Transverse colon (tissue), 4 donors: ENCODE results near the gene GAS2L1. TPM values are rescaled to one million over a fixed set of nuclear protein-coding genes. Genes with fewer than 3 reads are reported as not detected.

ENCODE experiments used
- DNase-seq: peaks from one replicate; pipeline ENCODE4 v3.0.0-alpha.2; 2019
- H3K27ac ChIP-seq, 4 donors: fragments of 200-600 bp; sonication (generic); 2 replicates each; pipeline ENCODE4 v1.5.1; 2016 to 2018; ENCODE audit warnings: inconsistent platforms in 4 of 4
- H3K27me3 ChIP-seq: fragments of 200-600 bp; sonication (generic); 2 replicates; pipeline ENCODE4 v1.5.1; 2017; ENCODE audit warnings: inconsistent platforms
- H3K36me3 ChIP-seq, 4 donors: fragments of 200-600 bp; sonication (generic); 2 replicates each; pipeline ENCODE4 v1.5.1; 2017 to 2019; ENCODE audit warnings: inconsistent platforms in 4 of 4
- H3K4me1 ChIP-seq, 4 donors: fragments of 200-600 bp; sonication (generic); 2 replicates each; pipeline ENCODE4 v1.5.1; 2017 to 2020; ENCODE audit warnings: inconsistent platforms in 4 of 4
- H3K4me3 ChIP-seq, 4 donors: fragments of 200-600 bp; sonication (generic); 1 replicate in 1 of 4; 2 replicates in 3 of 4; pipeline versions ENCODE4 v1.5.1 to v1.6.1; 2017 to 2019; ENCODE audit warnings: inconsistent platforms in 4 of 4
- H3K9me3 ChIP-seq, 2 donors: fragments of 200-600 bp; sonication (generic); 2 replicates each; pipeline ENCODE4 v1.5.1; 2017 to 2019; ENCODE audit warnings: inconsistent platforms in 2 of 2
- EP300 ChIP-seq: sonication (generic); formaldehyde crosslinking; IDR thresholded peaks from one replicate; pipeline ENCODE4 v1.6.1; 2017; ENCODE audit warnings: antibody characterized with exemption, low read depth
- POLR2A ChIP-seq: fragments of 450-650 bp; IDR thresholded peaks from one replicate; pipeline ENCODE4 v1.6.1; 2016; ENCODE audit warnings: antibody characterized with exemption, mild to moderate bottlenecking, moderate library complexity
- POLR2AphosphoS5 ChIP-seq, 3 donors: sonication (generic); formaldehyde crosslinking; IDR thresholded peaks; one replicate each; pipeline ENCODE4 v1.6.1; 2016; ENCODE audit warnings: antibody characterized with exemption in 3 of 3
- WGBS, 2 donors: methylation state at CpG; one replicate each; pipeline ENCODE4 v1.1.5; 2018; ENCODE audit warnings: low coverage in 1 of 2; 5-methylcytosine and 5-hydroxymethylcytosine counted together
- in situ Hi-C, 4 donors: fragments of 200-750 bp; cut with MboI; loops; one replicate each; pipeline versions ENCODE4 v1.15.0 to v1.15.1; 2017; ENCODE audit warnings: low sequenced_read_pairs in 3 of 4, low pct_ligation_motif_present in 1 of 4, low pct_unique_long_range_greater_than_20kb in 1 of 4
- intact Hi-C: fragments of 100-400 bp; cut with DNase I; formaldehyde crosslinking; loops from one replicate; pipeline ENCODE4 v1.15.1; 2023; ENCODE audit warnings: low total_unique reads
- total RNA-seq, 4 donors: library from RNA; depleted of rRNA; stranded (reverse); fragments of >200 nt; gene quantifications; one replicate each; pipeline ENCODE4 v1.1.0, GENCODE V29; 2016
- TF ChIP-seq, protein P1 (sequence below), 5 experiments: fragments of 200-600 bp in 3 of 5; fragments of 450-650 bp in 2 of 5; sonication (generic) in 3 of 5; IDR thresholded peaks; 1 replicate in 2 of 5; 2 replicates in 3 of 5; pipeline ENCODE4 v1.5.1; 2016 to 2017; ENCODE audit warnings: antibody characterized with exemption in 5 of 5, inconsistent platforms in 3 of 5, mild to moderate bottlenecking in 2 of 5, moderate library complexity in 1 of 5

The GAS2L1 gene
- total RNA-seq, 4 donors from 2014 or later = 21.1 to 81.0 (median 43.6) TPM

DNA sequence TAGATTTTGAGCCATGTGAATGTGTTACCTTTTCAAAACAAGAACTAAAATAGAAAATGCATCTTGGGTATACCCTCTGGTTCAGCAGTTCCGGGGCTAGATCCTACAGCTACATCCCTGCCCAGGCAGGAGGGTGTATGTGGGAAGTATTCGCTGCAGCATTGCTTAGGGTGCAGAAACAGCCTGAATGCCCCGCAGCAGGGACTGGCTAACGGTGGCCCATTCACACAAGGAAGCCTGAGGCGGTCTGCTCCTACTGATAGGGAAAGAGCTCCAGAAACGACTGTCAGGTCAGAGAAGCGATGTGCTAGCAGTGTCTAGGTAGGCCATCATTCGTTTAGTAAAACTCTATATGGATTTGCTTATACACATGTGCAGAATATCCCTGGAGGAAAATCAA is 18.9 kb downstream of the GAS2L1 start:
- no peak overlapping the region for H3K27ac ChIP-seq
- no peaks in the 10 kb centered on the region for H3K27me3 ChIP-seq
- TF ChIP-seq, protein P1, sequence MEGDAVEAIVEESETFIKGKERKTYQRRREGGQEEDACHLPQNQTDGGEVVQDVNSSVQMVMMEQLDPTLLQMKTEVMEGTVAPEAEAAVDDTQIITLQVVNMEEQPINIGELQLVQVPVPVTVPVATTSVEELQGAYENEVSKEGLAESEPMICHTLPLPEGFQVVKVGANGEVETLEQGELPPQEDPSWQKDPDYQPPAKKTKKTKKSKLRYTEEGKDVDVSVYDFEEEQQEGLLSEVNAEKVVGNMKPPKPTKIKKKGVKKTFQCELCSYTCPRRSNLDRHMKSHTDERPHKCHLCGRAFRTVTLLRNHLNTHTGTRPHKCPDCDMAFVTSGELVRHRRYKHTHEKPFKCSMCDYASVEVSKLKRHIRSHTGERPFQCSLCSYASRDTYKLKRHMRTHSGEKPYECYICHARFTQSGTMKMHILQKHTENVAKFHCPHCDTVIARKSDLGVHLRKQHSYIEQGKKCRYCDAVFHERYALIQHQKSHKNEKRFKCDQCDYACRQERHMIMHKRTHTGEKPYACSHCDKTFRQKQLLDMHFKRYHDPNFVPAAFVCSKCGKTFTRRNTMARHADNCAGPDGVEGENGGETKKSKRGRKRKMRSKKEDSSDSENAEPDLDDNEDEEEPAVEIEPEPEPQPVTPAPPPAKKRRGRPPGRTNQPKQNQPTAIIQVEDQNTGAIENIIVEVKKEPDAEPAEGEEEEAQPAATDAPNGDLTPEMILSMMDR (IDR thresholded peaks at IDR 0.05) = no peak
- TF ChIP-seq POLR2A = no peak
- no peak for TF ChIP-seq POLR2AphosphoS5 (IDR thresholded peaks at IDR 0.05)
- no peak for TF ChIP-seq EP300
- H3K4me3 ChIP-seq = no peak overlapping the region
- in situ Hi-C loops = no loop called here
- DNase-seq = no peak
- 85% methylated on average over 8 of the region's 8 CpGs; no CpG with 5 or more reads in 1 of the 2 donors for WGBS, 2 donors
- intact Hi-C loops = no loop called here
- peaks cover 0 to 10% (median 4%) of the 10 kb centered on the region in 4 donors for H3K36me3 ChIP-seq
- H3K9me3 ChIP-seq = no peaks in the 10 kb centered on the region
- H3K4me1 ChIP-seq = no peaks in the 10 kb centered on the region

DNA sequence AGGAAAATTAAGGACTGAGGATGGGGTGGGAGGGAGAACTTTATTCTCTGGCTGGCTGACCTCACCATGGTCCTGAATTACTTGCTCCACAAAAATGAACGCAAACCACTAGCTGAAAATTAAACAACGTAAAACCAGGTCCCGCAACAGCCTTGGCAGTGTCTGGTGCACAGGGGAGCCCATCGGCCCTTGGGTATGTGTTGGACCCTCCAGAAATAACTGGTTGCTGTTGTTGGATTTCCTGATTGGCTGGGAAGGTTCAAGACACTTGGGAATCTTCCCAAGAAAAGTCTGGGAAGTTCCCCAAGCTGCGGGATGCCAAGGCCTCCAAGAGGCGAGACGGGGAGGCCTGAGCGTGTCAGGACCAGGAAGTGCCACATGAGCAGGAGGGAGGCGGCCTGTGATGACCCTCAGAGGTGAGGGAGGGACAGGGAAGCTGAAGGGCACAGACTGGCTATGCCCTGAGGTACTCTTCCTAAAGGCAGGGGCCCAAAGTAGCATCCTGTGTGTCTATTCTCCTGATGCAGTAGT is 19.4 kb downstream of the GAS2L1 start:
- intact Hi-C loops (no loop called here), in situ Hi-C loops (no loop called here)
- Histone ChIP-seq H3K4me3 (no peak overlapping the region), H3K27ac (no peak overlapping the region), H3K9me3 (no peaks in the 10 kb centered on the region), H3K36me3 (peaks cover 0 to 10% (median 4%) of the 10 kb centered on the region in 4 donors), H3K27me3 (no peaks in the 10 kb centered on the region), H3K4me1 (no peaks in the 10 kb centered on the region)
- WGBS, 2 donors = 58 to 76% methylated on average over 7 to 9 of the region's 9 CpGs
- DNase-seq = no peak
- TF ChIP-seq POLR2A (no peak), POLR2AphosphoS5 (IDR thresholded peaks at IDR 0.05) (no peak), EP300 (no peak)
- TF ChIP-seq, protein P1 (IDR thresholded peaks at IDR 0.05) = no peak

DNA sequence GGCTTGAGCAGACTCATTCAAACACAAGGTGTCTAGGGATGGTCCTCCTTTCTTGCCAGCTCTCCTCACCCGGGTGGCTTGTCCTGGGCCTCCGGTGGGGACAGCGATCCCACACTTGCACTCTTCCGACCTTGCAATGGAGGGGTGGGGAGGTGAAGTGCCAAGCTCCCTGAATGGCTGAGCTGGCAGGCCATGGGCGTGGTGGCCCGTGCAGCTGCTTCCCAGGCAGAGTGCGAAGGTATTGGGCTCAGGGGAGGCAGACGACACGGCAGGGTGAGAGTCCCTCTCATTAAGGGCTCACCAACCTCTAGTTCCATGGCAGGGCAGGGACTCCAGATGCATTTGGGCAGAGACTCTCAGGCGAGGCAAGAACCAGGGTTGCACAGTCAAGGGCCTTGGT is 20.0 kb downstream of the GAS2L1 start:
- Histone ChIP-seq H3K4me3 (no peak overlapping the region), H3K27me3 (no peaks in the 10 kb centered on the region), H3K36me3 (peaks cover 0 to 10% (median 4%) of the 10 kb centered on the region in 4 donors), H3K27ac (no peak overlapping the region), H3K9me3 (no peaks in the 10 kb centered on the region), H3K4me1 (no peaks in the 10 kb centered on the region)
- WGBS, 2 donors = 89% methylated on average over 10 of the region's 10 CpGs; no CpG with 5 or more reads in 1 of the 2 donors
- TF ChIP-seq, protein P1 (IDR thresholded peaks at IDR 0.05) = no peak
- TF ChIP-seq POLR2A = no peak
- no peak for TF ChIP-seq POLR2AphosphoS5 (IDR thresholded peaks at IDR 0.05)
- TF ChIP-seq EP300 = no peak
- no peak for DNase-seq
- intact Hi-C loops = no loop called here
- in situ Hi-C loops = no loop called here

DNA sequence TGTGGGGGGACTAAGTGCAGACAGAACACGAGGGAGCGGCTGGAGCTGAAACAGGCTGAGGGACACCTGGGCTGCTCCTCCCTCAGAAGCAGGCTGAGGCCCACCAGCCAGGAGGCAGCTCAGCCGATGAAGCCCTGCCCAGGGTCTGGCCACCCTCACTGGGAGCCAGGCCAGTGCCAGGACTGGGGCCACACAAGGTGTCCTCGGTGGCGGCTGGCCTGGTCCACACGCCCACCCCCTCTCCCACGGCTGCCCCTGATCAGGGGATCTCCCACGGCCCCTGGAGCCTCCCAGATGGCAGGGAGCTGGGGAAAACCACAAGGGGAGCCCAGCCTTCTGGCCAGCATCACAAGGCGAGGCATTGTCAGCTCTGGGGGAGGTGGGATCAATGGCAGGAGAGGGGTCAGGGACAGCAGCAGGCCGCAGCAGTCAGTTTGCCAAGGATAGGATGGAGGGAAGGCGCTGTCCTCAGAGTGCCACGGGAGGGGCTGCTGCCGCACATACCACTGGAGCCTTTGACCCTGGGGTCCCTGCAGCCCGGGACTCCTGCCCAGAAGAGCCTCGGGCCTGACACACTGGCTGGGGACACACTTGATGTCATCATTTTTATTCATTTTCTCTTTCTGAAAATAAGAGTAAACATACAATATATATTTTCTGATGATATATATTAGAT is 20.8 kb downstream of the GAS2L1 start:
- intact Hi-C loops (no loop called here), in situ Hi-C loops (no loop called here)
- DNase-seq = no peak
- Histone ChIP-seq H3K4me3 (no peak overlapping the region), H3K9me3 (no peaks in the 10 kb centered on the region), H3K27me3 (no peaks in the 10 kb centered on the region), H3K36me3 (peaks cover 0 to 12% (median 4%) of the 10 kb centered on the region in 4 donors), H3K27ac (no peak overlapping the region), H3K4me1 (no peaks in the 10 kb centered on the region)
- WGBS, 2 donors = 88 to 92% methylated on average over 3 to 8 of the region's 15 CpGs
- TF ChIP-seq POLR2AphosphoS5 (IDR thresholded peaks at IDR 0.05) (no peak), EP300 (no peak), POLR2A (no peak)
